Right hindlimb (tissue), 1 donor: ENCODE data around the gene MTMR3.
A peak's percentile ranks its signal among the peaks of the same experiment; 100 is the strongest.

Source experiments
- DNase-seq: peaks from one replicate; pipeline ENCODE4 v3.0.0-alpha.2; 2018

Gene MTMR3

GRCh38 chr22:29871684-29872083 lies 11.3 kb upstream of the MTMR3 start:
- no peak for DNase-seq

GRCh38 chr22:29872144-29872893 lies 10.7 kb upstream of the MTMR3 start:
- DNase-seq: no peak

GRCh38 chr22:29872989-29873388 lies 10.0 kb upstream of the MTMR3 start:
- no peak for DNase-seq

- no peak for DNase-seq
Measured at GRCh38 chr22:29873943-29874342, 9.0 kb upstream of the MTMR3 start.

GRCh38 chr22:29877620-29878019 lies 5.4 kb upstream of the MTMR3 start:
- DNase-seq: no peak

GRCh38 chr22:29879753-29880152 lies 3.2 kb upstream of the MTMR3 start:
- DNase-seq: no peak

GRCh38 chr22:29882716-29883044 lies 294 bp upstream of the MTMR3 start:
- no peak for DNase-seq

GRCh38 chr22:29883775-29884097 lies 762 bp downstream of the MTMR3 start:
- DNase-seq: no peak

- no peak for DNase-seq
Measured at GRCh38 chr22:29885610-29886009, 2.6 kb downstream of the MTMR3 start.

GRCh38 chr22:29886596-29886995 lies 3.6 kb downstream of the MTMR3 start:
- DNase-seq: no peak

GRCh38 chr22:29887358-29887757 lies 4.4 kb downstream of the MTMR3 start:
- DNase-seq: no peak

GRCh38 chr22:29890760-29891159 lies 7.8 kb downstream of the MTMR3 start:
- no peak for DNase-seq

- DNase-seq: no peak
Measured at GRCh38 chr22:29892315-29893156, 9.6 kb downstream of the MTMR3 start.

GRCh38 chr22:29901354-29901753 lies 18.4 kb downstream of the MTMR3 start:
- no peak for DNase-seq

- DNase-seq: no peak
Measured at GRCh38 chr22:29903371-29903770, 20.4 kb downstream of the MTMR3 start.

GRCh38 chr22:29904020-29904419 lies 21.0 kb downstream of the MTMR3 start:
- DNase-seq: no peak

GRCh38 chr22:29907753-29908515 lies 25.0 kb downstream of the MTMR3 start:
- peak; percentile 45 for DNase-seq

GRCh38 chr22:29912141-29912540 lies 29.2 kb downstream of the MTMR3 start:
- no peak for DNase-seq

GRCh38 chr22:29912605-29913398 lies 29.8 kb downstream of the MTMR3 start:
- DNase-seq: peak; percentile 21

- DNase-seq: no peak
Measured at GRCh38 chr22:29914165-29914564, 31.2 kb downstream of the MTMR3 start.

GRCh38 chr22:29914991-29915533 lies 32.1 kb downstream of the MTMR3 start:
- no peak for DNase-seq

GRCh38 chr22:29916007-29916544 lies 33.1 kb downstream of the MTMR3 start:
- no peak for DNase-seq
